K562 (cell line): ENCODE measurements around the gene SH2D3A. TPM values are rescaled to one million over a fixed set of nuclear protein-coding genes. Genes with fewer than 3 reads are reported as not detected.

Experiments
- DPF2 ChIP-seq: fragments of 450-650 bp; IDR thresholded peaks from 2 replicates; pipeline ENCODE4 v1.6.1; 2016
- ETV1 ChIP-seq: fragments of 450-650 bp; conservative IDR thresholded peaks from 2 replicates; pipeline ENCODE4 v1.6.1; 2016; ENCODE audit warnings: missing genetic modification characterization, control low read depth, low read depth, missing compliant biosample characterization
- FOSL1 ChIP-seq: fragments of 200-800 bp; sonication (Bioruptor generic); conservative IDR thresholded peaks from 2 replicates; pipeline ENCODE4 v1.6.1; 2016; ENCODE audit warnings: missing genetic modification characterization, missing compliant biosample characterization
- GATA2 ChIP-seq: sonication (generic); formaldehyde crosslinking; IDR thresholded peaks from 2 replicates; pipeline ENCODE4 v1.4.0; 2020; ENCODE audit warnings: mild to moderate bottlenecking, missing genetic modification reagents
- GATAD2A ChIP-seq: fragments of 450-650 bp; IDR thresholded peaks from 2 replicates; pipeline ENCODE4 v1.6.1; 2017
- HDAC1 ChIP-seq, 2 experiments: fragments of 450-650 bp; IDR thresholded peaks; 2 replicates each; pipeline ENCODE4 v1.6.1; 2016 to 2017; ENCODE audit warnings: inconsistent platforms in 1 of 2, mild to moderate bottlenecking in 1 of 2, moderate library complexity in 1 of 2
- JUND ChIP-seq, 2 experiments: IDR thresholded peaks; 2 replicates in 1 of 2; 3 replicates in 1 of 2; pipeline ENCODE4 v1.6.1; 2011; ENCODE audit warnings: borderline replicate concordance in 2 of 2, low read depth in 2 of 2, low read length in 2 of 2, improper control_type of control experiment in 1 of 2, missing biosample characterization in 1 of 2, missing genetic modification characterization in 1 of 2, missing genetic modification reagents in 1 of 2
- KDM5B ChIP-seq: fragments of 200-600 bp; sonication (generic); IDR thresholded peaks from 2 replicates; pipeline ENCODE4 v1.6.1; 2012; ENCODE audit warnings: low read depth, mild to moderate bottlenecking, moderate library complexity, low read length, control low read depth, inconsistent platforms; ENCODE audit not compliant: insufficient replicate concordance
- POLR2G ChIP-seq: fragments of 200-400 bp; formaldehyde crosslinking; IDR thresholded peaks from 2 replicates; pipeline ENCODE4 v1.6.1; 2017; ENCODE audit warnings: low read depth, mild to moderate bottlenecking, antibody characterized with exemption, low read length, moderate library complexity
- PREB ChIP-seq: sonication (generic); formaldehyde crosslinking; IDR thresholded peaks from 2 replicates; pipeline ENCODE4 v1.8.1; 2023; ENCODE audit warnings: mild to moderate bottlenecking, missing genetic modification reagents
- RAD51 ChIP-seq: fragments of 450-650 bp; IDR thresholded peaks from 2 replicates; pipeline ENCODE4 v1.7.1; 2016; ENCODE audit warnings: low read depth, mild to moderate bottlenecking, borderline replicate concordance
- SAP30 ChIP-seq: fragments of 200-600 bp; sonication (generic); IDR thresholded peaks from 2 replicates; pipeline ENCODE4 v1.6.1; 2012; ENCODE audit warnings: borderline replicate concordance, low read depth, mild to moderate bottlenecking, moderate library complexity, low read length, control low read depth, inconsistent platforms; ENCODE audit not compliant: insufficient read depth, poor library complexity, severe bottlenecking
- SIN3A ChIP-seq, 2 experiments: fragments of 150-350 bp in 1 of 2; IDR thresholded peaks; 2 replicates each; pipeline ENCODE4 v1.6.1; 2011 to 2016; ENCODE audit warnings: borderline replicate concordance in 2 of 2, low read depth in 2 of 2, low read length in 2 of 2, mild to moderate bottlenecking in 2 of 2, moderate library complexity in 2 of 2; ENCODE audit not compliant: control insufficient read depth in 1 of 2
- TARDBP ChIP-seq: fragments of 450-650 bp; IDR thresholded peaks from 2 replicates; pipeline ENCODE4 v1.6.1; 2016
- TBP ChIP-seq: optimal IDR thresholded peaks from 2 replicates; pipeline ENCODE3; 2011; ENCODE audit warnings: low read depth, low read length, improper control_type of control experiment
- TOE1 ChIP-seq, 2 experiments: fragments of 450-650 bp in 1 of 2; sonication (generic) in 1 of 2; formaldehyde crosslinking in 1 of 2; IDR thresholded peaks; 2 replicates each; pipeline versions ENCODE4 v1.7.1 to v1.8.0; 2016 to 2022; ENCODE audit warnings: borderline replicate concordance in 2 of 2, mild to moderate bottlenecking in 2 of 2, antibody characterized with exemption in 1 of 2, inconsistent platforms in 1 of 2, low read depth in 1 of 2, missing genetic modification reagents in 1 of 2, moderate library complexity in 1 of 2
- ZFP36 ChIP-seq: fragments of 150-350 bp; IDR thresholded peaks from 2 replicates; pipeline ENCODE4 v1.6.1; 2018; ENCODE audit warnings: low read length, low read depth; ENCODE audit not compliant: partially characterized antibody
- polyA plus RNA-seq, 8 experiments: library from polyadenylated mRNA; depleted of rRNA in 4 of 8; stranded (reverse) in 5 of 8; unstranded in 3 of 8; fragments of >200 nt; fragmentation: Nextera tagmentation in 2 of 8; fragmentation: Illumina TruSeq in 1 of 8; extraction: Ambion mirVana in 2 of 8; extraction: Trizol in 1 of 8; gene quantifications; 2 replicates each; pipeline versions ENCODE4 v1.2.1 to v1.2.3, GENCODE V29; 2011 to 2014; ENCODE audit warnings: inconsistent platforms in 1 of 8, missing spikeins in 1 of 8
- total RNA-seq, 7 experiments: library from RNA; depleted of rRNA in 6 of 7; stranded (reverse); fragments of >200 nt in 6 of 7; fragmentation: Illumina TruSeq in 2 of 7; extraction: Trizol in 2 of 7; gene quantifications; 2 replicates each; pipeline versions ENCODE4 v1.2.1 to v1.2.3, GENCODE V29; 2011 to 2021; ENCODE audit warnings: low replicate concordance in 1 of 7
- TF ChIP-seq, protein P1 (sequence below): fragments of 450-650 bp; IDR thresholded peaks from 2 replicates; pipeline ENCODE4 v1.6.1; 2016
- TF ChIP-seq, protein P2 (sequence below): fragments of 450-650 bp; IDR thresholded peaks from 2 replicates; pipeline ENCODE4 v1.6.1; 2016; ENCODE audit warnings: borderline replicate concordance

Gene SH2D3A
- total and polyA plus RNA-seq, 9 of the 15 experiments (the other 6 are each of a cell fraction or from before 2014, with no cell fraction given), result 0.75 to 26.3 (median 8.9) TPM

- TF ChIP-seq, protein P1, sequence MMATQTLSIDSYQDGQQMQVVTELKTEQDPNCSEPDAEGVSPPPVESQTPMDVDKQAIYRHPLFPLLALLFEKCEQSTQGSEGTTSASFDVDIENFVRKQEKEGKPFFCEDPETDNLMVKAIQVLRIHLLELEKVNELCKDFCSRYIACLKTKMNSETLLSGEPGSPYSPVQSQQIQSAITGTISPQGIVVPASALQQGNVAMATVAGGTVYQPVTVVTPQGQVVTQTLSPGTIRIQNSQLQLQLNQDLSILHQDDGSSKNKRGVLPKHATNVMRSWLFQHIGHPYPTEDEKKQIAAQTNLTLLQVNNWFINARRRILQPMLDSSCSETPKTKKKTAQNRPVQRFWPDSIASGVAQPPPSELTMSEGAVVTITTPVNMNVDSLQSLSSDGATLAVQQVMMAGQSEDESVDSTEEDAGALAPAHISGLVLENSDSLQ, result 0 out of 2 replicates have a peak, but pooled peaks have one; percentile 12
- TF ChIP-seq JUND (IDR thresholded peaks at IDR 0.05; ENCODE audit: borderline replicate concordance, low read depth, low read length) (peak; percentile 39; the same call in 1 of the 2 replicates), JUND (tag; IDR thresholded peaks at IDR 0.05; ENCODE audit: borderline replicate concordance, low read depth, low read length) (peak; percentile 56; the same call in 1 of the 3 replicates), TOE1 (IDR thresholded peaks at IDR 0.05; ENCODE audit: borderline replicate concordance) (peak; percentile 37; the same call in 1 of the 2 replicates), TOE1 (CRISPR knock-in tag; IDR thresholded peaks at IDR 0.05; ENCODE audit: borderline replicate concordance, low read depth) (peak; percentile 32; the same call in 1 of the 2 replicates), DPF2 (peak; percentile 26; the same call in 1 of the 2 replicates), KDM5B (peak; percentile 85), RAD51 (peak; percentile 65), SAP30 (peak; percentile 22), GATA2 (CRISPR knock-in tag) (no peak), TARDBP (no peak), ZFP36 (peak; percentile 39), HDAC1 (IDR thresholded peaks at IDR 0.05) (peak in 1 of 2 experiments; percentile 66; a peak in 1 of 4 replicates), SIN3A (IDR thresholded peaks at IDR 0.05; ENCODE audit: borderline replicate concordance in 2 of 2, control insufficient read depth in 1 of 2, low read depth in 2 of 2, low read length in 2 of 2) (peak in 1 of 2 experiments; percentile 46; a peak in 1 of 4 replicates), TBP (peak; percentile 41), ETV1 (0 out of 2 replicates have a peak, but pooled peaks have one; percentile 2), PREB (CRISPR knock-in tag) (peak; percentile 62; the same call in 1 of the 2 replicates), GATAD2A (peak; percentile 43; the same call in 1 of the 2 replicates), FOSL1 (no peak), POLR2G (peak; percentile 64)
- TF ChIP-seq, protein P2, sequence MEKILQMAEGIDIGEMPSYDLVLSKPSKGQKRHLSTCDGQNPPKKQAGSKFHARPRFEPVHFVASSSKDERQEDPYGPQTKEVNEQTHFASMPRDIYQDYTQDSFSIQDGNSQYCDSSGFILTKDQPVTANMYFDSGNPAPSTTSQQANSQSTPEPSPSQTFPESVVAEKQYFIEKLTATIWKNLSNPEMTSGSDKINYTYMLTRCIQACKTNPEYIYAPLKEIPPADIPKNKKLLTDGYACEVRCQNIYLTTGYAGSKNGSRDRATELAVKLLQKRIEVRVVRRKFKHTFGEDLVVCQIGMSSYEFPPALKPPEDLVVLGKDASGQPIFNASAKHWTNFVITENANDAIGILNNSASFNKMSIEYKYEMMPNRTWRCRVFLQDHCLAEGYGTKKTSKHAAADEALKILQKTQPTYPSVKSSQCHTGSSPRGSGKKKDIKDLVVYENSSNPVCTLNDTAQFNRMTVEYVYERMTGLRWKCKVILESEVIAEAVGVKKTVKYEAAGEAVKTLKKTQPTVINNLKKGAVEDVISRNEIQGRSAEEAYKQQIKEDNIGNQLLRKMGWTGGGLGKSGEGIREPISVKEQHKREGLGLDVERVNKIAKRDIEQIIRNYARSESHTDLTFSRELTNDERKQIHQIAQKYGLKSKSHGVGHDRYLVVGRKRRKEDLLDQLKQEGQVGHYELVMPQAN, result peak; percentile 68; the same call in 1 of the 2 replicates
Measured at GRCh38 chr19:6736169-6736916, 30.9 kb downstream of the SH2D3A start (continued).
